Panc1 (cell line): ENCODE measurements around the gene DNAJC10.

Source experiments
- TCF7L2 ChIP-seq: IDR thresholded peaks from 2 replicates; pipeline ENCODE4 v1.6.1; 2011; ENCODE audit warnings: mild to moderate bottlenecking, low read depth, low read length, inconsistent platforms
- TF ChIP-seq, protein P1 (sequence below): fragments of 450-650 bp; IDR thresholded peaks from 2 replicates; pipeline ENCODE4 v1.5.1; 2017; ENCODE audit warnings: mild to moderate bottlenecking

DNA sequence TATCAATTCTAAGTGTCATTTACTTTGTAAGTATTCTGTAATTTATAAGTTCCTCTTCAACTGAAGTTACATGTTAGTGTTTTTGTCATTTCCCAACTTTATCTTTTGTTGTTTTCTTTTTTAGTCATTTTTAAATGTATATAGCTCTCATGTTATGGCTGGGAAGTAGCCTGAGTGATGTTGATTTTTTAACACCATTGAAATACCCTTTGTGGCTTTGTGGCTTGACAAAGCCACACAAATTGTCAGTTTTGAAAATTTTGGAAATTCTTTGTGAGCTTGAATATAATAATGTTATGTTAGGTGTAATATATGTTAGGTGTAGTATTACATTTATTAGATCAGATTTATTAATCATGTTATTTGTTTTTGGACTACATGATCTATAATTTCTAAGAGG lies 16.7 kb downstream of the DNAJC10 start:
- TF ChIP-seq, protein P1, sequence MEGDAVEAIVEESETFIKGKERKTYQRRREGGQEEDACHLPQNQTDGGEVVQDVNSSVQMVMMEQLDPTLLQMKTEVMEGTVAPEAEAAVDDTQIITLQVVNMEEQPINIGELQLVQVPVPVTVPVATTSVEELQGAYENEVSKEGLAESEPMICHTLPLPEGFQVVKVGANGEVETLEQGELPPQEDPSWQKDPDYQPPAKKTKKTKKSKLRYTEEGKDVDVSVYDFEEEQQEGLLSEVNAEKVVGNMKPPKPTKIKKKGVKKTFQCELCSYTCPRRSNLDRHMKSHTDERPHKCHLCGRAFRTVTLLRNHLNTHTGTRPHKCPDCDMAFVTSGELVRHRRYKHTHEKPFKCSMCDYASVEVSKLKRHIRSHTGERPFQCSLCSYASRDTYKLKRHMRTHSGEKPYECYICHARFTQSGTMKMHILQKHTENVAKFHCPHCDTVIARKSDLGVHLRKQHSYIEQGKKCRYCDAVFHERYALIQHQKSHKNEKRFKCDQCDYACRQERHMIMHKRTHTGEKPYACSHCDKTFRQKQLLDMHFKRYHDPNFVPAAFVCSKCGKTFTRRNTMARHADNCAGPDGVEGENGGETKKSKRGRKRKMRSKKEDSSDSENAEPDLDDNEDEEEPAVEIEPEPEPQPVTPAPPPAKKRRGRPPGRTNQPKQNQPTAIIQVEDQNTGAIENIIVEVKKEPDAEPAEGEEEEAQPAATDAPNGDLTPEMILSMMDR, result no peak
- TF ChIP-seq TCF7L2, result no peak
